ENCODE data around the gene GSN. TPM values are rescaled to one million over a fixed set of nuclear protein-coding genes. Genes with fewer than 3 reads are reported as not detected.

Gene GSN
- total and polyA plus RNA-seq, 8 donors, result 215 to 909 (median 531) TPM

GRCh38 chr9:121340676-121341392 lies 72.9 kb downstream of the GSN start:
- H3K36me3 ChIP-seq, result peaks cover 0 to 97% (median 81%) of the 10 kb centered on the region in 4 donors

GRCh38 chr9:121344184-121344583 lies 76.2 kb downstream of the GSN start:
- Histone ChIP-seq H3K9me3 (no peaks in the 10 kb centered on the region), H3K36me3 (peaks cover 19 to 98% (median 82%) of the 10 kb centered on the region in 4 donors), H3K4me1 (peaks cover 17 to 80% (median 46%) of the 10 kb centered on the region in 4 donors), H3K4me3 (no peak overlapping the region), H3K27ac (peak overlapping the region in 3 of 5 donors; percentile 11 to 59 (median 19)), H3K27me3 (no peaks in the 10 kb centered on the region)
- intact Hi-C loops (cut with DNase I; ENCODE audit: low total_unique reads), result no loop called here
- no peak for DNase-seq
- WGBS, 5 donors, result 13 to 34% (median 27%) methylated on average over 4 of the region's 4 CpGs
- no peak for TF ChIP-seq POLR2A (IDR thresholded peaks at IDR 0.05)
- TF ChIP-seq POLR2AphosphoS5 (IDR thresholded peaks at IDR 0.05), result no peak
- TF ChIP-seq EP300 (IDR thresholded peaks at IDR 0.05), result no peak
- no peak for TF ChIP-seq CTCF (IDR thresholded peaks at IDR 0.05)

More at GRCh38 chr9:121340676-121341392, 72.9 kb downstream of the GSN start:
- no peaks in the 10 kb centered on the region for H3K9me3 ChIP-seq
- peaks cover 12 to 49% (median 29%) of the 10 kb centered on the region in 4 donors for H3K4me1 ChIP-seq
- peak overlapping the region in 1 of 5 donors; percentile 4 for H3K27ac ChIP-seq
- intact Hi-C loops (cut with DNase I; ENCODE audit: low total_unique reads), result no loop called here
- TF ChIP-seq EP300 (IDR thresholded peaks at IDR 0.05) (no peak), POLR2AphosphoS5 (IDR thresholded peaks at IDR 0.05) (no peak), CTCF (IDR thresholded peaks at IDR 0.05) (no peak), POLR2A (IDR thresholded peaks at IDR 0.05) (no peak)
- DNase-seq, result no peak
- WGBS, 5 donors, result 92 to 97% (median 95%) methylated on average over 6 of the region's 6 CpGs
- no peaks in the 10 kb centered on the region for H3K27me3 ChIP-seq
- H3K4me3 ChIP-seq, result no peak overlapping the region

- intact Hi-C loops (cut with DNase I; ENCODE audit: low total_unique reads), result no loop called here
- Histone ChIP-seq H3K9me3 (no peaks in the 10 kb centered on the region), H3K36me3 (peaks cover 19 to 96% (median 79%) of the 10 kb centered on the region in 4 donors), H3K4me3 (no peak overlapping the region), H3K27me3 (no peaks in the 10 kb centered on the region), H3K27ac (peak overlapping the region in 2 of 5 donors; percentile 7 to 59), H3K4me1 (peaks cover 19 to 83% (median 53%) of the 10 kb centered on the region in 4 donors)
- no peak for DNase-seq
- TF ChIP-seq EP300 (IDR thresholded peaks at IDR 0.05), result no peak
- no peak for TF ChIP-seq CTCF (IDR thresholded peaks at IDR 0.05)
- no peak for TF ChIP-seq POLR2A (IDR thresholded peaks at IDR 0.05)
- no peak for TF ChIP-seq POLR2AphosphoS5 (IDR thresholded peaks at IDR 0.05)
- 82 to 93% (median 88%) methylated on average over 3 of the region's 3 CpGs for WGBS, 5 donors
These were observed 77.1 kb downstream of the GSN start for GRCh38 chr9:121345070-121345469.

DNA sequence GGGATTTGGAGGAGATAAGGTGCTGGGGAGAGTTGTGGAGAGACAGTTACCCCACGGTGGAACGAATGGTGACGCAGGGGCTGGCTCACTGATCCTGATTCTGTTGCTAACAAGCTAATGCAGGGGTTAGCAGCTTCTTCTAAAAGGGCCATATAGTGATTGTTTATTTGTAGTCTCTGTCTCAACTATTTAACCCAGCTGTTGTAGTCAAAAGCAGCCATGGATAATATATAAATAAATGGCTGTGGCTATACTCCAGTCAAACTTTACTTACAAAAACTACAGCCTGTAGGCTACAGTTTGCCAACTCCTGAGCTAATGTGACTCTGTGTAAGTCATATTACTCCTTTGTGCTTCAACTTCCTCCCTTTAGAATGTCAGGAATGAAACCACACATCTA lies 80.3 kb downstream of the GSN start:
- H3K36me3 ChIP-seq, result peaks cover 19 to 84% (median 72%) of the 10 kb centered on the region in 4 donors
- no peak overlapping the region for H3K4me3 ChIP-seq
- H3K27ac ChIP-seq, result peak overlapping the region in 3 of 5 donors; percentile 21 to 77 (median 24)
- H3K27me3 ChIP-seq, result no peaks in the 10 kb centered on the region
- TF ChIP-seq POLR2AphosphoS5 (IDR thresholded peaks at IDR 0.05) (no peak), CTCF (IDR thresholded peaks at IDR 0.05) (no peak), EP300 (IDR thresholded peaks at IDR 0.05) (no peak), POLR2A (IDR thresholded peaks at IDR 0.05) (no peak)
- 65 to 78% (median 72%) methylated on average over 3 of the region's 3 CpGs for WGBS, 5 donors
- intact Hi-C loops (cut with DNase I; ENCODE audit: low total_unique reads), result no loop called here
- H3K4me1 ChIP-seq, result peaks cover 42 to 100% (median 77%) of the 10 kb centered on the region in 4 donors
- H3K9me3 ChIP-seq, result no peaks in the 10 kb centered on the region
- DNase-seq, result peak in 1 of 2 donors; percentile 44
